Central memory CD4-positive, alpha-beta T cell (primary cell): ENCODE measurements around the gene MTSS2.

ENCODE experiments used
- DNase-seq: peaks from one replicate; pipeline ENCODE4 v3.0.0; 2022

MTSS2 gene

DNA sequence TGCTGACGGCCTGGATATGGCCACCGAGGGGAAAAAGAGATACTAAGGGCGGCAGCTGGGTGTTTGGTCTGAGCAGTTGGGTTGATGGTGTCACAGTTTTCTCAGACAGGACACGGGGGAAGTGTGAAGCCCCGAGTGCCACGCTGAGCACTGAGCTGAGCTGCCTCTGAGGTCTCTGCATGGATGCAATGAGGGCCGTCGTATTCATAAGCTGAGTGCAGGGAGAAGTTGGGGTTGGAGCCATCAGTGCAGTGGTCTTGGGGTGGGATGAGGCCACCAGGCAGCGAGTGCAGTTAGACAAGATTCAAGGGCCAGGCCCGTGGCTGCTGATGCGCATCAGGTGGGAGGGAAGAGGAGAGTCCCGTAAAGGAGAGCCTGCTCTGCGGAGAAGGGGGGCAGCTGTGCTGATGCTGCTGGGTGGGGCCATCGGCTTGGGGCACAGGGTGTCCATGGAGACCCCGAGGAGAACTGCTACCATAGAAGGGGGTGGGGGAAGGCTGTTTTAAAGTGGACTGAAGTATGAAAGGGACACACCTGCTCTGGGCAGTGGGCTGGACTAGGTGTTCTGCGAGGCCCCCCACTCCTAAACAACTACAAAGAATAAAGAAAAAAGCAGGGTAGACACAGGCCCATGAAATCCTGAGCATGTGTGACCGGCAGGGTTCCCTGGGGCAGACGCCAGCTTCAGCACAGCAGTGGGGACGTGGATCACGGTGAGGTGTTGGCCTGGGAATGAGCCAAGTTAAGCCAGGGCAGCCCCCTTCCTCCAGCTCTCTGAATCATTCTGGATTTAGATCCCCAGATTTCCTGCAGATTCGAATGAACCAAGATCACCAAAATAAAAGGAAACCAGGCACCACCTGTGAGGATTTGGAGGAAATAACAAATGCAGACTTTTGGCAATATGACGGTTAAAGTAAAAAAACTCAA, 19.8 kb downstream of the MTSS2 start:
- no peak for DNase-seq

GRCh38 chr16:70665113-70665694, 20.6 kb downstream of the MTSS2 start:
- no peak for DNase-seq

GRCh38 chr16:70664325-70665112, 21.3 kb downstream of the MTSS2 start:
- no peak for DNase-seq

- DNase-seq = no peak
Measured at GRCh38 chr16:70663524-70664324, 22.1 kb downstream of the MTSS2 start.

DNA sequence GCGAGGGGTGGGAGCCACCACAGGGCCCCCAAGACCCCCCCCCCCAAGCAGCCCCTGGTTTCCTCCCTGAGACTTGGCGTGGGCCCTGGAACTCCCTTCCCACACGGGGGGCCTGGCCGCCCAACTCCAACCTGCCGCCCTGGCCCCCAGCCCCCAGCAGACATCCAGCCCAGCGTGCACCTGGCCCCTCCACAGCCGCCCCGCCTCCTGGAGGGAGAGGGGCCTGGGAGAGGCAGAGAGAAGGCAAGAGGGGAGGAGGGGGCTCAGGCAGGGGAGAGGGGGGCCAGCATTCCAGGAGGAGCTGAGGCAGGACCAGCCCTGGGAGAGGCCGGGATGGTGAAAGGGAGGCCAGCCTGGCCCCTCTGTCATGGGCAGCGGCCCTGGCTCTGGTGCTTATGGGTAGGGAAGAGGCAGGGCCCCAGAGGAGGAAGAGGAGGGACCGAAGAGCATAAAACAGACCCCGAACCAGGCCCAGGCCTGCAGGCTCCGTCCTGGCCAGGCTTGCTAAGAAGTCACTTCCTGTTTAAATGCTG, 22.8 kb downstream of the MTSS2 start:
- no peak for DNase-seq

- no peak for DNase-seq
Measured at GRCh38 chr16:70661918-70662641, 23.8 kb downstream of the MTSS2 start.

- DNase-seq = no peak
Measured at GRCh38 chr16:70661534-70661917, 24.3 kb downstream of the MTSS2 start.

DNA sequence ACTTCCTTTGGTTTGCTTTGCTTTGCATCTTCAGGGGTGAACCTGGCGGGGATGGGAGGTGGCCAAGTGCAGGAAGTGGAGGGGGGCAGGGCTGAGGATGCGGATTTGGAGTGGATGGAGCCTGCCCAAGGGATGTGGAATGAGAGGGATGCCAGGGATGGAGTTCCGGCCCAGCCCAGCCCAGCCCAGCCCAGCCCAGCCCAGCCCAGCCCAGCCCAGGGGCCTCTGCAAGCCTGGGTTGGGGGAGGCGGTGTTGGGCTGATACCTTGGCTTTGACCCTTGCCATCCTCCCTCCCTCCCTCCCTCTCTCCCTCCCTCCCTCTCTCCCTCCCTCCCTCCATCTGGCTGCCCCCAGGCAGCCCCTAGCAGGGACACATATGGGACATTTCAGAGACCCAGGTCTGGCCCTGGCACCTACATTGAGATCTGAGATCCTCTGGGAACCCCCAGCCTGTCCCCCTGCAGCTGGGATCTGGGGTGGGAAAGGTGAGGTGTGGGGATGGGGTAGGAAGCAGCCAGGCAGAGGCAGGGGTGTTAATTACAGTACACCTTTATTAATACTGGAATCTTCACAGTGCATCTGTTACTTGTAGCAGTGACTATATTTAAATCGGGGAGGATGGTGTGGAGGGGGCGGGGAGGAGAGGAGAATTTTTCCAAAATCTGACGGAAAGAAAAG, 25.0 kb downstream of the MTSS2 start:
- no peak for DNase-seq

GRCh38 chr16:70659953-70660671, 25.7 kb downstream of the MTSS2 start:
- no peak for DNase-seq

DNA sequence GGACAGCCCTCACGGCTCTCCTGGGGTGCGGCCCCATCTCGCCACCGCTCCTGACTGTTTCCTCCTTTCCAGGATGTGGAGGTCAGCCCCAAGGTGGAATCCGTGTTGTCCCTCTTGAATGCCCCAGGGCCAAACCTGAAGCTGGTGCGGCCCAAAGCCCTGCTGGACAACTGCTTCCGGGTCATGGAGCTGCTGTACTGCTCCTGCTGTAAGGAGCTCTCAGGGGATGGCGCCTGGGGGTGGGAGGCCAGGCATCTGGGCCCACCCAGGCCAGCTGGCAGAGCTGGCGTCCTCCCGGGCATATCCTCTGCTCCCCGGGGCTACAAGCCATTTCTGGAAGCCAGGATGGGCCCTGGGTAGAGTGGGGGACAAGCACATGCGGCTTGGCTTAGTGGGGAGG, 26.3 kb downstream of the MTSS2 start:
- no peak for DNase-seq

DNA sequence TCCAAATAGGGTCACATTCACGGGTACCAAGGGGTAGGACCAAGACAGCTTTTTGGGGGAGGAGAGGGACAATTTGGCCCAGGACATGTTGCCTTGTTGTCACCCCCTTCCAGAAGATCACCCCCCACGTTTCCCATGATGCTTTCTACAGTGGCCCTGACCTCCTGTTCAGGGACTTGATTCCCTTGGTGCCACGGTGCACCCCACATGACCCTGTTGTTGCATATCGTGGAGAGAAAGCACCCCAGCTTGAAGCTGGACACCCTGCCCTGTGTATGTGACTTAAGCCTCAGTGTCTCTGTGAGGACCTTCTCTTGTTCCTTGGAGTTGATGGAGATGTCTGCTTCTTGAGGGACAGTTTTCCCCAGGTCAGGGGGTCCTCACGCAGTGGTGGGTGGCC, 26.9 kb downstream of the MTSS2 start:
- DNase-seq = no peak

- DNase-seq = no peak
Measured at GRCh38 chr16:70657956-70658355, 27.9 kb downstream of the MTSS2 start.

GRCh38 chr16:70656712-70657263, 29.1 kb downstream of the MTSS2 start:
- DNase-seq = no peak

DNA sequence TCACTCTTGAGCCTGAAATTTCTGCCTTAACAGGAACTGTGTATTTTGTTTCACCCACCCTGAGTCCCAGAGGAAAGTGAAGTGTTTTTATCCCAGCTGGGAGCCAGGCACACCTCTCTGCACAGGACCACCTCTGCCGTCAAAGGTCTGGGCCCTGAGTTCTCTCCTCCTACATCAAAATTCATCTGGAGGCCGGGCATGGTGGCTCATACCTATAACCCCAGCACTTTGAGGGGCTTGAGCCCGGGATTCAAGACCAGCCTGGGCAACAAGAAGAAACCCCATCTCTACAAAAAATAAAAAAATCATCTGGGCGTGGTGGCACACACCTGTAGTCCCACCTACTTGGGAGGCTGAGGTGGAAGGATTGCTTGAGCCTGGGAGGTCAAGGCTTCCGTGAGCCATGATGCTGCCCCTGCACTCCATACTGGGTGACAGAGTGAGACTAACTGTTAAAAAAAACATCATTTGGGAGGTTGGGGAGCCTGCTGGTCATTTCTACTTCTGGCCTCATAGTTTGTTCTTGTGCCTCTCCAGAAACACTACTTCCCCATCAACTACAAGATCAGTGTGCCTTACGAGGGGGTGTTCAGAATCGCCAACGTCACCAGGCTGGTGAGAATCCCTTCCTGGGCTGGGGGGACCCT, 29.7 kb downstream of the MTSS2 start:
- DNase-seq = no peak

GRCh38 chr16:70653809-70654771, 31.8 kb downstream of the MTSS2 start:
- DNase-seq = peak; percentile 64

GRCh38 chr16:70653406-70653805, 32.4 kb downstream of the MTSS2 start:
- no peak for DNase-seq

- no peak for DNase-seq
Measured at GRCh38 chr16:70652322-70652721, 33.5 kb downstream of the MTSS2 start.

GRCh38 chr16:70651524-70651923, 34.3 kb downstream of the MTSS2 start:
- no peak for DNase-seq
